GM23338 (cell line): Measurements from ENCODE around the gene CCDC43.

ENCODE experiments used
- CREB1 ChIP-seq: fragments of 250-450 bp; sonication (Bioruptor Pico); IDR thresholded peaks from 2 replicates; pipeline ENCODE4 v1.5.0; 2020; ENCODE audit warnings: low read depth, mild to moderate bottlenecking, moderate library complexity
- EZH2 ChIP-seq: fragments of 200-600 bp; sonication (generic); IDR thresholded peaks from one replicate; pipeline ENCODE4 v1.8.0; 2017; ENCODE audit warnings: antibody characterized with exemption, mild to moderate bottlenecking, low read depth; ENCODE audit not compliant: unreplicated experiment
- EZH2phosphoT487 ChIP-seq: fragments of 200-600 bp; sonication (generic); IDR thresholded peaks from one replicate; pipeline ENCODE4 v1.8.1; 2018; ENCODE audit warnings: antibody characterized with exemption; ENCODE audit not compliant: unreplicated experiment
- JUNB ChIP-seq: IDR thresholded peaks from one replicate; pipeline ENCODE4 v1.6.1; 2016; ENCODE audit warnings: antibody characterized with exemption; ENCODE audit not compliant: unreplicated experiment
- NANOG ChIP-seq: IDR thresholded peaks from 2 replicates; pipeline ENCODE4 v1.6.1; 2016; ENCODE audit warnings: antibody characterized with exemption, borderline replicate concordance
- POLR2AphosphoS5 ChIP-seq: IDR thresholded peaks from 2 replicates; pipeline ENCODE4 v1.6.1; 2016; ENCODE audit warnings: antibody characterized with exemption, low read depth
- STAT1 ChIP-seq: IDR thresholded peaks from one replicate; pipeline ENCODE4 v1.6.1; 2016; ENCODE audit warnings: antibody characterized with exemption; ENCODE audit not compliant: unreplicated experiment
- ZNF114 ChIP-seq: fragments of 250-450 bp; sonication (Bioruptor Pico); IDR thresholded peaks from 2 replicates; pipeline ENCODE4 v1.5.0; 2020; ENCODE audit warnings: mild to moderate bottlenecking, moderate library complexity
- TF ChIP-seq, protein P1 (sequence below), 2 experiments: fragments of 200-600 bp in 1 of 2; sonication (generic) in 1 of 2; conservative IDR thresholded peaks; 2 replicates each; pipeline versions ENCODE4 v1.5.1 to v1.6.1; 2016 to 2017; ENCODE audit warnings: antibody characterized with exemption in 2 of 2, low read depth in 2 of 2, mild to moderate bottlenecking in 2 of 2, moderate library complexity in 1 of 2
- TF ChIP-seq, protein P2 (sequence below): fragments of 250-450 bp; sonication (Bioruptor Pico); IDR thresholded peaks from 2 replicates; pipeline ENCODE4 v1.5.0; 2020; ENCODE audit warnings: mild to moderate bottlenecking, moderate library complexity
- TF ChIP-seq, protein P3 (sequence below): IDR thresholded peaks from one replicate; pipeline ENCODE4 v1.6.1; 2018; ENCODE audit warnings: antibody characterized with exemption; ENCODE audit not compliant: unreplicated experiment

DNA sequence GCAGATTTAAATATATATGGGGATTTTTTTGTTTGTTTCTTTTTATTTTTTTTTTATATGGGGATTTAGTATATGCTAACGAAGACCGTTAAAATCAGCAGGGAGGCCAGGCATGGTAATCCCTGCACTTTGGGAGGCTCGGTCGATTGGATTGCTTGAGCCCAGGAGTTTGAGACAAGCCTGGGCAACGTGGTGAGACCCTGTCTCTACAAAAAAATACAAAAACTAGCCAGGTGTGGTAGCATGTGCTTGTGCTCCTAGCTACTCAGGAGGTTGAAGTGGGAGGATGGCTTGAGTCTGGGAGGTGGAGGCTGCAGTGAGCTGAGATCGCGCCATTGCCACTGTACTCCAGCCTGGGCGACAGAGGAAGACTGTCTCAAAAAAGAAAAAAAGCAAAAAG lies 55.6 kb downstream of the CCDC43 start:
- TF ChIP-seq EZH2 (no peak), POLR2AphosphoS5 (no peak), EZH2phosphoT487 (no peak), CREB1 (CRISPR knock-in tag) (no peak), NANOG (no peak), JUNB (no peak), ZNF114 (CRISPR knock-in tag) (no peak), STAT1 (no peak)
- TF ChIP-seq, protein P1, sequence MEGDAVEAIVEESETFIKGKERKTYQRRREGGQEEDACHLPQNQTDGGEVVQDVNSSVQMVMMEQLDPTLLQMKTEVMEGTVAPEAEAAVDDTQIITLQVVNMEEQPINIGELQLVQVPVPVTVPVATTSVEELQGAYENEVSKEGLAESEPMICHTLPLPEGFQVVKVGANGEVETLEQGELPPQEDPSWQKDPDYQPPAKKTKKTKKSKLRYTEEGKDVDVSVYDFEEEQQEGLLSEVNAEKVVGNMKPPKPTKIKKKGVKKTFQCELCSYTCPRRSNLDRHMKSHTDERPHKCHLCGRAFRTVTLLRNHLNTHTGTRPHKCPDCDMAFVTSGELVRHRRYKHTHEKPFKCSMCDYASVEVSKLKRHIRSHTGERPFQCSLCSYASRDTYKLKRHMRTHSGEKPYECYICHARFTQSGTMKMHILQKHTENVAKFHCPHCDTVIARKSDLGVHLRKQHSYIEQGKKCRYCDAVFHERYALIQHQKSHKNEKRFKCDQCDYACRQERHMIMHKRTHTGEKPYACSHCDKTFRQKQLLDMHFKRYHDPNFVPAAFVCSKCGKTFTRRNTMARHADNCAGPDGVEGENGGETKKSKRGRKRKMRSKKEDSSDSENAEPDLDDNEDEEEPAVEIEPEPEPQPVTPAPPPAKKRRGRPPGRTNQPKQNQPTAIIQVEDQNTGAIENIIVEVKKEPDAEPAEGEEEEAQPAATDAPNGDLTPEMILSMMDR (conservative IDR thresholded peaks at IDR 0.05; ENCODE audit: low read depth in 2 of 2), result no peak
- TF ChIP-seq, protein P2, sequence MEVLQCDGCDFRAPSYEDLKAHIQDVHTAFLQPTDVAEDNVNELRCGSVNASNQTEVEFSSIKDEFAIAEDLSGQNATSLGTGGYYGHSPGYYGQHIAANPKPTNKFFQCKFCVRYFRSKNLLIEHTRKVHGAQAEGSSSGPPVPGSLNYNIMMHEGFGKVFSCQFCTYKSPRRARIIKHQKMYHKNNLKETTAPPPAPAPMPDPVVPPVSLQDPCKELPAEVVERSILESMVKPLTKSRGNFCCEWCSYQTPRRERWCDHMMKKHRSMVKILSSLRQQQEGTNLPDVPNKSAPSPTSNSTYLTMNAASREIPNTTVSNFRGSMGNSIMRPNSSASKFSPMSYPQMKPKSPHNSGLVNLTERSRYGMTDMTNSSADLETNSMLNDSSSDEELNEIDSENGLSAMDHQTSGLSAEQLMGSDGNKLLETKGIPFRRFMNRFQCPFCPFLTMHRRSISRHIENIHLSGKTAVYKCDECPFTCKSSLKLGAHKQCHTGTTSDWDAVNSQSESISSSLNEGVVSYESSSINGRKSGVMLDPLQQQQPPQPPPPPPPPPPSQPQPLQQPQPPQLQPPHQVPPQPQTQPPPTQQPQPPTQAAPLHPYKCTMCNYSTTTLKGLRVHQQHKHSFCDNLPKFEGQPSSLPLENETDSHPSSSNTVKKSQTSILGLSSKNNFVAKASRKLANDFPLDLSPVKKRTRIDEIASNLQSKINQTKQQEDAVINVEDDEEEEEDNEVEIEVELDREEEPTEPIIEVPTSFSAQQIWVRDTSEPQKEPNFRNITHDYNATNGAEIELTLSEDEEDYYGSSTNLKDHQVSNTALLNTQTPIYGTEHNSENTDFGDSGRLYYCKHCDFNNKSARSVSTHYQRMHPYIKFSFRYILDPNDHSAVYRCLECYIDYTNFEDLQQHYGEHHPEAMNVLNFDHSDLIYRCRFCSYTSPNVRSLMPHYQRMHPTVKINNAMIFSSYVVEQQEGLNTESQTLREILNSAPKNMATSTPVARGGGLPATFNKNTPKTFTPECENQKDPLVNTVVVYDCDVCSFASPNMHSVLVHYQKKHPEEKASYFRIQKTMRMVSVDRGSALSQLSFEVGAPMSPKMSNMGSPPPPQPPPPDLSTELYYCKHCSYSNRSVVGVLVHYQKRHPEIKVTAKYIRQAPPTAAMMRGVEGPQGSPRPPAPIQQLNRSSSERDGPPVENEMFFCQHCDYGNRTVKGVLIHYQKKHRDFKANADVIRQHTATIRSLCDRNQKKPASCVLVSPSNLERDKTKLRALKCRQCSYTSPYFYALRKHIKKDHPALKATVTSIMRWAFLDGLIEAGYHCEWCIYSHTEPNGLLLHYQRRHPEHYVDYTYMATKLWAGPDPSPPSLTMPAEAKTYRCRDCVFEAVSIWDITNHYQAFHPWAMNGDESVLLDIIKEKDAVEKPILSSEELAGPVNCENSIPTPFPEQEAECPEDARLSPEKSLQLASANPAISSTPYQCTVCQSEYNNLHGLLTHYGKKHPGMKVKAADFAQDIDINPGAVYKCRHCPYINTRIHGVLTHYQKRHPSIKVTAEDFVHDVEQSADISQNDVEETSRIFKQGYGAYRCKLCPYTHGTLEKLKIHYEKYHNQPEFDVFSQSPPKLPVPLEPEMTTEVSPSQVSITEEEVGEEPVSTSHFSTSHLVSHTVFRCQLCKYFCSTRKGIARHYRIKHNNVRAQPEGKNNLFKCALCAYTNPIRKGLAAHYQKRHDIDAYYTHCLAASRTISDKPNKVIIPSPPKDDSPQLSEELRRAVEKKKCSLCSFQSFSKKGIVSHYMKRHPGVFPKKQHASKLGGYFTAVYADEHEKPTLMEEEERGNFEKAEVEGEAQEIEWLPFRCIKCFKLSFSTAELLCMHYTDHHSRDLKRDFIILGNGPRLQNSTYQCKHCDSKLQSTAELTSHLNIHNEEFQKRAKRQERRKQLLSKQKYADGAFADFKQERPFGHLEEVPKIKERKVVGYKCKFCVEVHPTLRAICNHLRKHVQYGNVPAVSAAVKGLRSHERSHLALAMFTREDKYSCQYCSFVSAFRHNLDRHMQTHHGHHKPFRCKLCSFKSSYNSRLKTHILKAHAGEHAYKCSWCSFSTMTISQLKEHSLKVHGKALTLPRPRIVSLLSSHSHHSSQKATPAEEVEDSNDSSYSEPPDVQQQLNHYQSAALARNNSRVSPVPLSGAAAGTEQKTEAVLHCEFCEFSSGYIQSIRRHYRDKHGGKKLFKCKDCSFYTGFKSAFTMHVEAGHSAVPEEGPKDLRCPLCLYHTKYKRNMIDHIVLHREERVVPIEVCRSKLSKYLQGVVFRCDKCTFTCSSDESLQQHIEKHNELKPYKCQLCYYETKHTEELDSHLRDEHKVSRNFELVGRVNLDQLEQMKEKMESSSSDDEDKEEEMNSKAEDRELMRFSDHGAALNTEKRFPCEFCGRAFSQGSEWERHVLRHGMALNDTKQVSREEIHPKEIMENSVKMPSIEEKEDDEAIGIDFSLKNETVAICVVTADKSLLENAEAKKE (CRISPR knock-in tag), result no peak
- TF ChIP-seq, protein P3, sequence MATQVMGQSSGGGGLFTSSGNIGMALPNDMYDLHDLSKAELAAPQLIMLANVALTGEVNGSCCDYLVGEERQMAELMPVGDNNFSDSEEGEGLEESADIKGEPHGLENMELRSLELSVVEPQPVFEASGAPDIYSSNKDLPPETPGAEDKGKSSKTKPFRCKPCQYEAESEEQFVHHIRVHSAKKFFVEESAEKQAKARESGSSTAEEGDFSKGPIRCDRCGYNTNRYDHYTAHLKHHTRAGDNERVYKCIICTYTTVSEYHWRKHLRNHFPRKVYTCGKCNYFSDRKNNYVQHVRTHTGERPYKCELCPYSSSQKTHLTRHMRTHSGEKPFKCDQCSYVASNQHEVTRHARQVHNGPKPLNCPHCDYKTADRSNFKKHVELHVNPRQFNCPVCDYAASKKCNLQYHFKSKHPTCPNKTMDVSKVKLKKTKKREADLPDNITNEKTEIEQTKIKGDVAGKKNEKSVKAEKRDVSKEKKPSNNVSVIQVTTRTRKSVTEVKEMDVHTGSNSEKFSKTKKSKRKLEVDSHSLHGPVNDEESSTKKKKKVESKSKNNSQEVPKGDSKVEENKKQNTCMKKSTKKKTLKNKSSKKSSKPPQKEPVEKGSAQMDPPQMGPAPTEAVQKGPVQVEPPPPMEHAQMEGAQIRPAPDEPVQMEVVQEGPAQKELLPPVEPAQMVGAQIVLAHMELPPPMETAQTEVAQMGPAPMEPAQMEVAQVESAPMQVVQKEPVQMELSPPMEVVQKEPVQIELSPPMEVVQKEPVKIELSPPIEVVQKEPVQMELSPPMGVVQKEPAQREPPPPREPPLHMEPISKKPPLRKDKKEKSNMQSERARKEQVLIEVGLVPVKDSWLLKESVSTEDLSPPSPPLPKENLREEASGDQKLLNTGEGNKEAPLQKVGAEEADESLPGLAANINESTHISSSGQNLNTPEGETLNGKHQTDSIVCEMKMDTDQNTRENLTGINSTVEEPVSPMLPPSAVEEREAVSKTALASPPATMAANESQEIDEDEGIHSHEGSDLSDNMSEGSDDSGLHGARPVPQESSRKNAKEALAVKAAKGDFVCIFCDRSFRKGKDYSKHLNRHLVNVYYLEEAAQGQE, result no peak
